Mesodermal cell (in vitro differentiated cells): ENCODE results near the gene TUBB6.

Experiments
- H3K27ac ChIP-seq: 2 replicates; pipeline ENCODE4 v1.7.0; 2013; ENCODE audit warnings: mild to moderate bottlenecking, low read depth, low read length, moderate library complexity; ENCODE audit not compliant: severe bottlenecking
- H3K36me3 ChIP-seq: 2 replicates; pipeline ENCODE4 v1.7.1; 2013; ENCODE audit warnings: mild to moderate bottlenecking, low read length, moderate library complexity; ENCODE audit not compliant: control insufficient read depth, insufficient read depth
- H3K4me1 ChIP-seq: one replicate; pipeline ENCODE4 v1.7.1; 2013; ENCODE audit warnings: mild to moderate bottlenecking, low read length; ENCODE audit not compliant: insufficient read depth, control insufficient read depth, poor library complexity, severe bottlenecking
- H3K4me3 ChIP-seq: 2 replicates; pipeline ENCODE4 v1.7.0; 2013; ENCODE audit warnings: low read length, control low read depth, mild to moderate bottlenecking; ENCODE audit not compliant: insufficient read depth, poor library complexity, severe bottlenecking; ENCODE audit errors: extremely low read depth
- H3K9me3 ChIP-seq: 2 replicates; pipeline ENCODE4 v1.7.1; 2013; ENCODE audit warnings: mild to moderate bottlenecking, low read length, moderate library complexity; ENCODE audit not compliant: control insufficient read depth
- WGBS, 2 experiments: methylation state at CpG; one replicate each; pipeline ENCODE4 v1.1.5; 2013; ENCODE audit warnings: missing lambda C conversion rate in 2 of 2; ENCODE audit not compliant: insufficient coverage in 2 of 2; 5-methylcytosine and 5-hydroxymethylcytosine counted together

The TUBB6 gene

DNA sequence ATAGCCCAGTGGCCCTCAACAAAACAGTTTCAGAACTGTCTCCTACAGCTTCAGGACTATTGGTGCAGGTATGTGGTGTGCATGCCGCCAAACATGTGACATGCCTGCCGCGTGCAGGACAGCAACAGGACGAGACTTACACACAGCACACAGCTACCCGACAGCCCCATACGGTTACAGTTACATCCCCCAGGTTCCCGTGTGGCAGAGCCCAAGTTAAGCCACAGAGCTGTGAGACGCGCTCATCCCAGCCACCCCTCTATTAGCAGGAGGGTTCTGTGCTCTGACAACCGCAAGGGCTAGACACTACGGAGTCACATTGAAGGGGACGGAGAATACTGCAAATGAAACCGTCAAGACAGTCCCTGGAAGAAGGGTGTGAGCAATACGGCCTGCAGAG lies 16.4 kb upstream of the TUBB6 start:
- WGBS, 2 experiments: 86 to 92% methylated on average over 14 of the region's 14 CpGs
- Histone ChIP-seq H3K9me3 (no peaks in the 10 kb centered on the region), H3K27ac (no peak overlapping the region), H3K4me3 (no peak overlapping the region), H3K36me3 (no peaks in the 10 kb centered on the region), H3K4me1 (peaks cover 33% of the 10 kb centered on the region)

DNA sequence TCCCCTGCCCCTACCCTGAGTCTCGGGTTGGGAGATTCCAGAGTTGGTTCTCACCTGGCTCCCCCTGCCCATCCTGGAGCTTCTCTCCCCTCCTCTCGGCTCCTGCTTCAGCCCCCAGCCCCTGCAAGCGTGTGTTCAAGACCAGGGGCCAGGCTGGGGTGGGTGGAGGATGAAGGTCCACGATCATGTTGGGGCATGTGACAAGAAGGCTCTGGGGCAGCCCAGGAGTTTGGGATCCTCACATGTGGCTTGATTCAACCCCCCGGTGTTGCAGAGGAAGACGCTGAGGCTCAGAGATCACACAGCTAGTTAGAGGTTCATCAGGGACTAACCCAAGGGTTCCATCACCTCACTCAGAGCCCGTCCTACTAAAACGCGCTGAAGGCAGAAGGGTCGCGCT lies 14.2 kb upstream of the TUBB6 start:
- Histone ChIP-seq H3K36me3 (no peaks in the 10 kb centered on the region), H3K4me1 (peaks cover 19% of the 10 kb centered on the region), H3K27ac (no peak overlapping the region), H3K4me3 (no peak overlapping the region), H3K9me3 (no peaks in the 10 kb centered on the region)
- WGBS, 2 experiments: 82 to 89% methylated on average over 7 to 8 of the region's 11 CpGs

DNA sequence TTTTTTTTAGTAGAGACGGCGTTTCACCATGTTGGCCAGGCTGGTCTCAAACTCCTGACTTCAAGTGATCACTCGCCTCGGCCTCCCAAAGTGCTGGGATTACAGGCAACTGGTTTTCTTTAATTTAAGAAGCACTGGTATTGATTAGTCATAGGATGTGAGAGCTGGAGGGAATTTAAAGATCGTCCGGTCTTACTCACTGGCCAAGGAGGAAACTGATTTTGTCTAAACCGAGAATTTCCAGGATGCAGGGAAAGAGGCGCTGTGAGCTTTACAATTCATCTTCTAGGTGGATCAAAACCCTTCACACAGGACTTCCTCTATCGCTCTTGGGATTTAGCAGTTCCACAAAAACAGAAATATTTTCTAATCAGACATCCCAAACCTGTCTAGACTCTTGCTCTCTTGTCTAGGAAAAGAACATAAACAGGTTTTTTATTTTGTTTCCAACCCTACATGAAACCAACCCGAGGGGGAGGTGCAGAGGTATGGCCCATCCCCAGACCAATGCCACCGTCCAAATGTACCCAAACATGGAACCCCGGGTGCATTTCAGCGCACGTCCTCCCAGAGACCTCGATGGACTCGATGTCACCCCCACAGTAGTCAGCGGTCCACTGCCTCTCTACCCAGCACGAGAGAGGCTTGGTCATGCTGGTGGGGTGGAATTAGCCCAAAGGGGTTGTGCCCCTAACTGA lies 12.5 kb upstream of the TUBB6 start:
- H3K4me3 ChIP-seq: no peak overlapping the region
- no peak overlapping the region for H3K27ac ChIP-seq
- peaks cover 14% of the 10 kb centered on the region for H3K4me1 ChIP-seq
- H3K9me3 ChIP-seq: no peaks in the 10 kb centered on the region
- WGBS, 2 experiments: 97% methylated on average over 8 to 18 of the region's 18 CpGs
- no peaks in the 10 kb centered on the region for H3K36me3 ChIP-seq

DNA sequence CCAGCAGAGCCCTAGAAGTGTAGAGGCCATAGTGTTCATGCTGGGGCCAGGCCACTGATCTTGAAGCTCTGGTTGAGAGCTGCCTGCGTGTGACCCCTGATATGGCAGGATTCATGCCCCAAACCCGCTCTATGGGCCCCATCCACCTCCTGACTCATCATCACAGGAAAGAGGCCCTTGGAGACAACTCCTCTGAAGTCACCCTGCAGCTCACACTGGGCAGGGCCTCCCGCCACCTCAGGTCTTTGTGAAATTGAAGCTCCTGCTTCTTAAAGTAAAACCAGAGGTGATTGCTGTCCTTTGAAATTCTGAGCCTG lies 12.0 kb upstream of the TUBB6 start:
- Histone ChIP-seq H3K9me3 (no peaks in the 10 kb centered on the region), H3K27ac (no peak overlapping the region), H3K36me3 (no peaks in the 10 kb centered on the region), H3K4me1 (peaks cover 14% of the 10 kb centered on the region), H3K4me3 (no peak overlapping the region)
- 85 to 100% methylated on average over 2 of the region's 3 CpGs for WGBS, 2 experiments

DNA sequence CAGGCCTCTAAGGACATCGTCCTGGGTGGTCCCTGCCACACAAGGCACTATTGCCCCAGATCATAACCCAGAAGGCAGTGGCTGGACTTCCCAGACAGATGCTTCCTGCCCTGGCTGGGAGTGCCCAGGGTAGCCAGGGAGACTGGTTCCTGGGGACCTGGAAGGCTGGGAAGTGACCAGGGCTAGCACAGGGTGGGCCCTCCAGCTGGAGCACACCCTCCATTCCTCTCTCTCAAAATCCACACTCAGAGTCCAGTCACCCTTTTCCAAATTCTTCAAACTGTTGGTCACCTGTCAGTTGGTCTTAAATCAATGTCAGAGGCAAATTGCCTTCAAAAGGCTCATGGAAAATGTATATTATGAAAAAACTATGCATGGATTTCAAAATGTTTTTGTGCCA lies 11.6 kb upstream of the TUBB6 start:
- H3K27ac ChIP-seq: no peak overlapping the region
- no peaks in the 10 kb centered on the region for H3K9me3 ChIP-seq
- WGBS, 2 experiments: 67 to 100% methylated on average over 1 of the region's 1 CpG
- H3K36me3 ChIP-seq: no peaks in the 10 kb centered on the region
- peaks cover 14% of the 10 kb centered on the region for H3K4me1 ChIP-seq
- no peak overlapping the region for H3K4me3 ChIP-seq

DNA sequence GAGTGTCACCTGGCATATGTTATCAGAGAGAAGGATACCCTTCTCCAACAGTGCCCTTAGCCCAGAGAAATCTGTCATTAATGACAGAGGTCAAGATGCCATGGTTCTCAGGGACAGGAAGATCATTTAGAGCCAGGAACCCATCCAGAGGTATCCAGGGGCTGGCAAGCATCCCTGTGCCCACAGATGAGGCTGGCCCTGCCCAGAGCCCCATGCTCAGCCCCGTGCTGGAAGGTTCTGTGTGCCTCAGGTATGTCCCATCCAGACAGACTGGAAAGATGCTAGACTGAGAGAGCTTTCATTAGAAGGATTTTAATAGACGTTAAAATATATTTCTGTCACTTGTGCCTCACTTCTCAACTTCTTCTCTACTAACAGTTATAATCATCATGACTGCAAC lies 8.2 kb upstream of the TUBB6 start:
- H3K36me3 ChIP-seq: no peaks in the 10 kb centered on the region
- H3K4me1 ChIP-seq: peaks cover 12% of the 10 kb centered on the region
- WGBS, 2 experiments: 95 to 100% methylated on average over 1 to 2 of the region's 2 CpGs
- H3K9me3 ChIP-seq: no peaks in the 10 kb centered on the region
- no peak overlapping the region for H3K27ac ChIP-seq
- no peak overlapping the region for H3K4me3 ChIP-seq

DNA sequence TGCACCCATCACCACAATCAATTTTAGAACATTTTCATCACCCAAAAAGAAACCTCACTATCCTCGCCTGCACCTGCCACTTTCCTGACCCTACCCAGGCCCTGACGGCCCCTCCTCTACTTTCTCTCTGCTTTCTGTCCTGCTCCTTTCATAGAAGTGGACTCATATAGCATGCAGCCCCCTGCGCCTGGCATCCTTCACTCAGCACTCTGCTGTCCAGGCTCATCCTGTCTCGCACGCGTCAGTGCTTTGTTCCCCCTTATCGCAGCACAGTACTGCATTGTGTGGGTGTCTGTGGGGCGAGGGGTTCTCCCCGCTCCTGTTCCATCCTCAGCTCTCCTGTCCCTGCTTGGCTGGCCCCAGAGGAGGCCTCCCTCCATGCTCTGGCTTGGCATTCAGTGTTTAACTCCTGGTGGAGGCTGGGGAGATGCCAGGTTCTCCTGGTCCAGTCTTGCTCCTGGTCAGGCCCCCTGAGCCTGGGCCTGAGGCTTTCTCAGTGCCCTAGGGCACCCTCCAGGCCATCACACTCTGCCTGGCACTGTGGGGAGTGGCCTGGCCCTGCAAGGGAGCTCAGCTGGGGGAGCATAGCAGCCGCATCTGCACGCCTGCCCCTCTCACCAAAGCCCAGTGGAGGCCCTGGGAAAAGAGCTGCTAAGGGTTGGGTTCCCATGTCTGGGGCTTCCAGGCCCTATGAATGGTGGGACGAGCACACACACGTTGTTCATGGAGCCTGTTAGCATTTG lies 6.6 kb upstream of the TUBB6 start:
- Histone ChIP-seq H3K9me3 (no peaks in the 10 kb centered on the region), H3K4me1 (peaks cover 9% of the 10 kb centered on the region), H3K36me3 (no peaks in the 10 kb centered on the region), H3K4me3 (no peak overlapping the region), H3K27ac (no peak overlapping the region)
- WGBS, 2 experiments: 90 to 91% methylated on average over 7 to 8 of the region's 13 CpGs

DNA sequence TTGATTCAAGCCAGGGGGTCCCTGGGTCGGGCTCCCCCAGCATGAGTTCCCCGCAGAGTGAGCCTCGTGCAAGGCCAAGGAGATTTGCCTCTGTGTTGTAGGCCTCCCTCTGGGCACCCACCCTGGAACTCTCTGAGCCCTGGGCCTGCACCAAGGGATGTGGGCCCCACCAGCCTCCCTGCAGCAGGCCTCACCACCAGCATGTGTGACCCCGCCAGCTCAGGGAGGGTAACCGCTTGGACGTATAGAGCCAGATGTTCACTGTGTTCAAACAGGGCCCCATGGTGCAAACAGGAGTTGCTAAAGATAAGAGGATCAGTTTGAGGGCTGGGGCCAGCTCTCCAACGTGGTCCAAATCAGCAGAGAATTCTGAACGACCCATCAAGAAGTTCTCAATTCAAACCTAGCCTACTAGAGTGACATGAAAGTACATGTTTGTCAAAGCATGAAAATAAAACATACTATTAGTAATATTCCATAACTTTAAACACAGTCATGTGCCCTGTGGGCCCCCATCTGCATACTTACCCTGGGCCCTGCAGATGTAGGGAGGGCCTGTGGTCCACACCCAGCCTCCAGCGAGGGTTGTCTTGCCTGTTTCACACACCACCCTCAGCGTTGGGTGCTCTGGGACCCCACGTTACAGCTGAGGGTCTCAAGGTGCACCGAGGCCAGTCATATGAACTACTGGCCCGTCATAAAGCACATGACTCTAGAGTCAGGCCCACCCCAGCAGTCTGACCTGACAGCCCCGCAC lies 5.5 kb upstream of the TUBB6 start:
- 92 to 93% methylated on average over 9 to 12 of the region's 14 CpGs for WGBS, 2 experiments

DNA sequence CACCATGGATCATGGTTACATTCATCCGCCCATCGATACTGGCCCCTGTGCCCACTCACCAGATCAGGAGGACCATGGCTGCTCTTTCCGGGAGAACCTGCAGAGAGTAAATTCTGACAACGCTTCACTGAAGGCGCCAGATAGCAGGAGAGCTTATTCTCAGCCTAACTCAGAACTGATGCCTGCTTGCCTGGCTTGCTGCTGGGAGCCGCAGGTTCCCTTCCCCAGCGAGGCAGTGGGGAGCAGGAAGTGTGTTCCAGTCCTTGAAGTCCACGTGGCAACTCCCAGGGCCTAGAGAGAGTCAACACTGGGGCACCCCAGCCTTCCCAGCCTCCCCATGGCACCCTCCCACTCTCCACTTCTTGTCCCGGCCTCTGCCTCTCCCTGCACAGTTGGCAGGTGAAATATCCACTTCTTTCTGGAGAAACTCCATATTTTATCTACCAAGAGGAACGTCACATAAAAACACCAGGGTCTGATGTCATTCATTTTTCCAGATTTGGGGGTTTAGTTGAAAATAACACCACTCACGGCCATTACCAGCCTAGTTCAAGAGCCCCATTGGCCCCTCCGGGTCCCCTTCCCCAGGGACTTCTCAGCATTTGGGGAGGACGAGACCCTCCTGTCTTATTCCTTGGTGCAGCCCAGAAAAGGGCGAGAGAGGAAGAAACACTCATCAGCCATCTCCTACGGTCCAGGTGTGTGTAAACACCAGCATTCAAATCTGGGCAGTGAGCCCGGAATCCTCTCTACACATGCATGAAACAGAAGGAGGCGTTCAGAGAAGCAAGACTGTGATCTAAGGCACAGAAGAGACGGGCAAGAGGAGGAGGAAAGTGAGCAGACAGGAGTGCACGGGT lies 3.5 kb upstream of the TUBB6 start:
- Histone ChIP-seq H3K36me3 (peaks cover 7% of the 10 kb centered on the region), H3K9me3 (peaks cover under 1% of the 10 kb centered on the region), H3K4me3 (no peak overlapping the region), H3K4me1 (peaks cover 14% of the 10 kb centered on the region), H3K27ac (no peak overlapping the region)
- WGBS, 2 experiments: 84 to 85% methylated on average over 14 to 16 of the region's 19 CpGs

More for the DNA sequence above, 5.5 kb upstream of the TUBB6 start:
- H3K9me3 ChIP-seq: no peaks in the 10 kb centered on the region
- H3K4me3 ChIP-seq: no peak overlapping the region
- no peak overlapping the region for H3K27ac ChIP-seq
- H3K4me1 ChIP-seq: peaks cover 12% of the 10 kb centered on the region
- H3K36me3 ChIP-seq: no peaks in the 10 kb centered on the region

DNA sequence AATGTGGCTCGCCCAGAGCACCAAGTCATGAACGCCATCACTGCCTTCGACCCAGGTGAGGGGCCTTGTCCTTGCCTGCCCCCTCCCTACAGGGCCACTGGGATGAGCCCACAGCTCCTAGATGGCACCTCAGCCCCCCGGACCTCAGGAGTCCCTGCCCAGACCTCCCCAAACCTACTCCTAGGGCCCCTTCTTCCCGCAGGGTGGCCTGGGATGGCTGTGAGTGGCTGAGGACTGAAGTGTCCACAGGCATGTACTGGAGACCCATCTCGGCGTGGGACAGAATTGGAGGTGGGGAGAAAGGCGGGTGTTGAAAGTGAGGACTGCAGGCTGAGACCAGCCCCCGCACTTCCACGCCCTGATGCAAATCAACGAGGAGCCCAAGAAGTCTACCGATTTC lies 2.8 kb upstream of the TUBB6 start:
- Histone ChIP-seq H3K9me3 (peaks cover 5% of the 10 kb centered on the region), H3K4me3 (no peak overlapping the region), H3K4me1 (peaks cover 19% of the 10 kb centered on the region), H3K27ac (no peak overlapping the region), H3K36me3 (peaks cover 14% of the 10 kb centered on the region)
- WGBS, 2 experiments: 88 to 93% methylated on average over 4 to 8 of the region's 12 CpGs
